Activated T-cell treated with anti-CD3 and anti-CD28 coated beads, Interleukin-2, amount 50 U/mL, for 4 hours (primary cell): ENCODE results near the gene IFNL2. TPM values are rescaled to one million over a fixed set of nuclear protein-coding genes. Genes with fewer than 3 reads are reported as not detected.
"Not testable (repeated sequence)": the region's sequence is repeated elsewhere in the genome, so short reads cannot be mapped to it uniquely, and the experiment has no call there.

Experiments
- ATAC-seq, 2 donors: fragments of 200-7000 bp; cut with Tn5 transposase; one replicate each; pipeline ENCODE4 v1.10.0; 2021
- DNase-seq: peaks from one replicate; pipeline ENCODE4 v3.0.0-alpha.2; 2020
- H3K27me3 Mint-ChIP-seq: one replicate; pipeline ENCODE4 v1.8.0; 2021; ENCODE audit warnings: low read depth, mixed read lengths
- H3K36me3 Mint-ChIP-seq: one replicate; pipeline ENCODE4 v1.8.0; 2022; ENCODE audit warnings: mixed read lengths; ENCODE audit not compliant: insufficient read depth
- H3K4me1 Mint-ChIP-seq: one replicate; pipeline ENCODE4 v1.8.0; 2021; ENCODE audit warnings: low read depth, mixed read lengths
- H3K4me3 Mint-ChIP-seq: one replicate; pipeline ENCODE4 v1.8.0; 2021; ENCODE audit warnings: mild to moderate bottlenecking, moderate library complexity, mixed read lengths
- H3K9me3 Mint-ChIP-seq: one replicate; pipeline ENCODE4 v1.8.0; 2021; ENCODE audit warnings: mixed read lengths
- total RNA-seq, 3 donors: library from RNA; stranded (reverse); gene quantifications; one replicate each; pipeline ENCODE4 v1.2.1, GENCODE V29; 2021

IFNL2 gene
- not detected for total RNA-seq

DNA sequence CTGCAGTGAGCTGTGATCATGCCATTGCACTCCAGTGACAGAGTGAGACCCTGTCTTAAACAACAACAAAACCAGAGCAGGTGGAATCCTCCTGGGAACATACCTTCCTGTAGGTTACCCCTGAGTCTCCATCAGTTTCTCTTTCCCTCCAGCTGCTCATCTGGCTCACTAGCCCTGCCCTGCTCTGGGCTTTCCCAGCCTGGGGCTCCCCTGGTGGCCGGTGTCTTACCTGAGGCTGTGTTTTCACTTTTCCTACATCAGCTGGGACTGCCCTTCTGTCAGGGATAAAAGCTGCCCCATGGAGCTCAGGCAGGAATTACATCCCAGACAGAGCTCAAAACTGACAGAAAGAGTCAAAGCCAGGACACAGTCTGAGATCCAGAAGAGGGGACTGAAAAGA is at the start of gene IFNL2:
TSS of gene IFNL2 (plus strand) at position 312 of the 400 bp plus-strand sequence. CDS start 173 bp downstream, outside the sequence.
- H3K36me3 Mint-ChIP-seq, H3K9me3 Mint-ChIP-seq, DNase-seq, H3K4me1 Mint-ChIP-seq, H3K4me3 Mint-ChIP-seq: not testable (repeated sequence)
- peaks cover 33% of the 10 kb centered on the region for H3K27me3 Mint-ChIP-seq
- ATAC-seq: peak; percentile 36 to 41

DNA sequence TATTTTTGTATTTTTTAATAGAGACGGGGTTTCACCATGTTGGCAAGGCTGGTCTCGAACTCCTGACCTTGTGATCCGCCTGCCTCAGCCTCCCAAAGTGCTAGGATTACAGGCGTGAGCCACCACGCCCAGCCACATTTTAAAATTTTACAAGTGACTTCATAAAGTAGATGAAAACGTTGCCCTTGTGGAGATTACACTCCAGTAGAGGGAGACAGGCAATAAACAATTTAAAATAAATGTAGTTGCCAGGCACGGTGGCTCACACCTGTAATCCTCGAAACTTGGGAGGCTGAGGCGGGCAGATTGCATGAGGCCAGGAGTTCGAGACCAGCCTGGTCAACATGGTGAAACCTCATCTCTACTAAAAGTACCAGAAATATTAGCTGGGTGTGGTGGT is 49.1 kb upstream of the IFNL2 start:
- H3K4me1 Mint-ChIP-seq, H3K9me3 Mint-ChIP-seq, DNase-seq, H3K4me3 Mint-ChIP-seq, ATAC-seq, H3K36me3 Mint-ChIP-seq: not testable (repeated sequence)
- H3K27me3 Mint-ChIP-seq: peaks cover 19% of the 10 kb centered on the region

DNA sequence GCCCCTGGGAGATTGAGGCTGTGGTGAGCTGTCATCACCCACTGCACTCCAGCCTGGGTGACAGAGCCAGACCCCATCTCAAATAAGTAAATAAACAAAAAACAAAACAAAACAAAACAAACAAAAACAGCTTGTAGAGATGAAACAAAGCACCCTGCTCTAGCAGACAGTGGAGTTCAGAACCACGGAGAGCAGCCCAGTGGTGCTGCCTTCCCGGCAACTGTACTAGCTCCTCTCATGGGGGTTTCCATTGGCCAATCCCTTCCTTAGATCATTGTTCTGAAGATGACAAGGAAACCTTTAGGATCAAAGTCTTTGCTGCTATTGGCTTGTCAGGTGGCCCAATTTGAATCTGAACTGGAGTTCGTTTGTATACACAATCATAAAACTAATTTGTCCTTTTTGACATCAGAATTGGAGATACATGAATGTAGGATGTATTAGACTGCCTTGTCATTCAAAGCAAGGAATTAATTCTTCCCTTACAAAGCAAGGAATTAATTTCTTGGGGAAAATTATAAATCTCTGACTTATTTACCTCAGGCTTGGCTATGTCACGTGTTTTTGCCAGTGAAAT is 44.4 kb upstream of the IFNL2 start:
- no peaks in the 10 kb centered on the region for H3K36me3 Mint-ChIP-seq
- H3K4me1 Mint-ChIP-seq: no peaks in the 10 kb centered on the region
- DNase-seq: no peak
- H3K4me3 Mint-ChIP-seq: no peak overlapping the region
- H3K9me3 Mint-ChIP-seq: no peaks in the 10 kb centered on the region
- H3K27me3 Mint-ChIP-seq: peaks cover 23% of the 10 kb centered on the region
- no peak for ATAC-seq

GRCh38 chr19:39224910-39225309 is 43.3 kb upstream of the IFNL2 start:
- no peak overlapping the region for H3K4me3 Mint-ChIP-seq
- H3K4me1 Mint-ChIP-seq: no peaks in the 10 kb centered on the region
- H3K27me3 Mint-ChIP-seq: peaks cover 19% of the 10 kb centered on the region
- no peak for ATAC-seq
- DNase-seq: no peak
- H3K9me3 Mint-ChIP-seq: no peaks in the 10 kb centered on the region
- H3K36me3 Mint-ChIP-seq: no peaks in the 10 kb centered on the region

DNA sequence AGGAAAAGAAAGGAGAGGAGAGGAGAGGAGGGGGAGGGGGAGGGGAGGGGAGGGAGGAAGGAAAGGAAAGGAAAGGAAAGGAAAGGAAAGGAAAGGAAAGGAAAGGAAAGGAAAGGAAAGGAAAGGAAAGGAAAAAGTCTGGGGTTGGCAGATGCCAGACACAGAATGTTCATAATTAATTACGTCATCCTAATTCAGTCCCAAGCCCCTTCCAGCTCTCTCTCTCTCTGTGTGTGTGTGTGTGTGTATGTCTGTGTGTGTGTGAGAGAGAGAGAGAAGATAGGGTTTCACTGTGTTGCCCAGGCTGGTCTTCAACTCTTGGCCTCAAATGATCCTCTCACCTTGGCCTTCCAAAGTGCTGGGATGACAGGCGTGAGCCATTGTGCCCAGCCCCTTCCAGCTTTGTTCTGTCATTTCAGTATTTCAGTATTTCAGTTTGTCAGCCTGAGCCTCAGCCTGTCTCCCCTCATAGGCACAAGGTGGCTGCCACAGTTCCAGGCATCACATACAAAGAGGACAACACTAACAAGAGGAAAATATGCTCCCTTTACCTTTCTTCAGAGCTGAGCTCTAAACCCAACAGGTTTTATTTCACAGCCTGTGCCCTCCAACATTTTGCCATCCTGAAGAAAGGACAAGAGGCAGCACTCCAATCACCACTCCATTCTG is 38.0 kb upstream of the IFNL2 start:
- Mint-ChIP-seq H3K27me3 (peaks cover 2% of the 10 kb centered on the region), H3K36me3 (no peaks in the 10 kb centered on the region), H3K4me1 (no peaks in the 10 kb centered on the region), H3K9me3 (no peaks in the 10 kb centered on the region), H3K4me3 (no peak overlapping the region)
- ATAC-seq (no peak), DNase-seq (no peak)

- Mint-ChIP-seq H3K27me3 (no peaks in the 10 kb centered on the region), H3K36me3 (no peaks in the 10 kb centered on the region)
Observed at GRCh38 chr19:39232708-39233107, 35.5 kb upstream of the IFNL2 start.

DNA sequence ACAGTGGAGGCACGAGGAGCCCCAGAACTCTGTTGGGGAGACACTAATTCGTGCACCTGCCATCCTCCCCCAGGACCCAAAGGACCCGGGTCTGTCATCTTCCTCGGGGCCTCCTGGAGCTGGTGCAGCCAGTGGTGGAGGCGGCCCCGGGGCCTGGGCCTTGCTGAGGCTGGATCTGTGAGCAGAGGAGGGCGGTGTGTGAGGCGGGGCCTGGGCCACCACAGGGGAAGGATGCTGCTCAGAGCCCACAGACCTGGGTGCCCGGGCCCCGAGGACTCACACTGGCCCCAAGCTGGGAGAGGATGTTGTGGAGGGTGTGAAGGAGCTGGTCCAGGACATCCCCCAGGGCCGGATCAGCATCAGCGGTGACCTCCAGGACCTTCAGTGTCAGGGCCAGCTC is 31.7 kb upstream of the IFNL2 start:
- Mint-ChIP-seq H3K4me1 (peaks cover 19% of the 10 kb centered on the region), H3K36me3 (no peaks in the 10 kb centered on the region), H3K9me3 (no peaks in the 10 kb centered on the region), H3K27me3 (no peaks in the 10 kb centered on the region), H3K4me3 (no peak overlapping the region)
- ATAC-seq (peak; percentile 41 to 64), DNase-seq (peak; percentile 19)

More at GRCh38 chr19:39232708-39233107, 35.5 kb upstream of the IFNL2 start:
- H3K9me3 Mint-ChIP-seq: no peaks in the 10 kb centered on the region
- no peak overlapping the region for H3K4me3 Mint-ChIP-seq
- DNase-seq (no peak), ATAC-seq (no peak)
- peaks cover 11% of the 10 kb centered on the region for H3K4me1 Mint-ChIP-seq

GRCh38 chr19:39237200-39238184 is 30.7 kb upstream of the IFNL2 start:
- peak overlapping the region; percentile 67 for H3K4me3 Mint-ChIP-seq
- no peaks in the 10 kb centered on the region for H3K9me3 Mint-ChIP-seq
- no peaks in the 10 kb centered on the region for H3K27me3 Mint-ChIP-seq
- no peaks in the 10 kb centered on the region for H3K36me3 Mint-ChIP-seq
- ATAC-seq (peak; percentile 86 to 88), DNase-seq (peak; percentile 30)
- peaks cover 19% of the 10 kb centered on the region for H3K4me1 Mint-ChIP-seq

- Mint-ChIP-seq H3K36me3 (no peaks in the 10 kb centered on the region), H3K4me3 (peak overlapping the region; percentile 67), H3K9me3 (no peaks in the 10 kb centered on the region), H3K27me3 (no peaks in the 10 kb centered on the region), H3K4me1 (peaks cover 19% of the 10 kb centered on the region)
- ATAC-seq (no peak), DNase-seq (no peak)
Observed at GRCh38 chr19:39238209-39238608, 30.0 kb upstream of the IFNL2 start.

GRCh38 chr19:39238944-39239343 is 29.3 kb upstream of the IFNL2 start:
- Mint-ChIP-seq H3K4me3 (no peak overlapping the region), H3K4me1 (peaks cover 19% of the 10 kb centered on the region), H3K9me3 (no peaks in the 10 kb centered on the region), H3K27me3 (no peaks in the 10 kb centered on the region), H3K36me3 (no peaks in the 10 kb centered on the region)
- DNase-seq (no peak), ATAC-seq (no peak)

- H3K36me3 Mint-ChIP-seq: no peaks in the 10 kb centered on the region
- no peak overlapping the region for H3K4me3 Mint-ChIP-seq
- H3K4me1 Mint-ChIP-seq: peaks cover 19% of the 10 kb centered on the region
- ATAC-seq (no peak), DNase-seq (no peak)
- H3K9me3 Mint-ChIP-seq: no peaks in the 10 kb centered on the region
- H3K27me3 Mint-ChIP-seq: no peaks in the 10 kb centered on the region
Observed at GRCh38 chr19:39240421-39240820, 27.8 kb upstream of the IFNL2 start.

DNA sequence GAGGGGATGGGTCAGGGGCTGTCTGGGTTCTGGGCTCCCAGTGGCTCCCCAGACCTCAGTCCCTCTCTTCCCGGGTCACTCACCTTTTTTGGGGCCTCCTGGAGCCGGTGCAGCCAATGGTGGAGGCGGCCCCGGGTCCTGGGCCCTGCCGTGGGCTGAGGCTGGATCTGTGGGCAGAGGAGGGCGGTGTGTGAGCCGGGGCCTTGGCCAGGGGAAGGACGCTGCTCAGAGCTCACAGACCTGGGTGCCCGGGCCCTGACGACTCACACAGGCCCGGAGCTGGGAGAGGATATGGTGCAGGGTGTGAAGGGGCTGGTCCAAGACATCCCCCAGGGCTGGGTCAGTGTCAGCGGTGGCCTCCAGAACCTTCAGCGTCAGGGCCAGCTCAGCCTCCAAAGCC is 24.5 kb upstream of the IFNL2 start:
- not testable (repeated sequence) for H3K9me3 Mint-ChIP-seq, ATAC-seq, H3K4me1 Mint-ChIP-seq, H3K4me3 Mint-ChIP-seq, H3K27me3 Mint-ChIP-seq, H3K36me3 Mint-ChIP-seq, DNase-seq

GRCh38 chr19:39244410-39245100 is 23.6 kb upstream of the IFNL2 start, which contains the start of gene IFNL3:
IFNL3 (minus strand) TSS chr19:39245006; CDS start chr19:39244967, 39 bp downstream.
- DNase-seq, H3K27me3 Mint-ChIP-seq, H3K4me3 Mint-ChIP-seq, H3K36me3 Mint-ChIP-seq, H3K9me3 Mint-ChIP-seq, H3K4me1 Mint-ChIP-seq, ATAC-seq: not testable (repeated sequence)

DNA sequence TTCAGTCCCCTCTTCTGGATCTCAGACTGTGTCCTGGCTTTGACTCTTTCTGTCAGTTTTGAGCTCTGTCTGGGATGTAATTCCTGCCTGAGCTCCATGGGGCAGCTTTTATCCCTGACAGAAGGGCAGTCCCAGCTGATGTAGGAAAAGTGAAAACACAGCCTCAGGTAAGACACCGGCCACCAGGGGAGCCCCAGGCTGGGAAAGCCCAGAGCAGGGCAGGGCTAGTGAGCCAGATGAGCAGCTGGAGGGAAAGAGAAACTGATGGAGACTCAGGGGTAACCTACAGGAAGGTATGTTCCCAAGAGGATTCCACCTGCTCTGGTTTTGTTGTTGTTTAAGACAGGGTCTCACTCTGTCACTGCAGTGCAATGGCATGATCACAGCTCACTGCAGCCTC is 23.0 kb upstream of the IFNL2 start:
- not testable (repeated sequence) for H3K4me1 Mint-ChIP-seq, H3K4me3 Mint-ChIP-seq, H3K36me3 Mint-ChIP-seq, H3K9me3 Mint-ChIP-seq, DNase-seq
- ATAC-seq: peak in 1 of 2 donors; percentile 47
- H3K27me3 Mint-ChIP-seq: peaks cover 11% of the 10 kb centered on the region
